Endothelial cell (in vitro differentiated cells): Measurements from ENCODE around the gene GCSAM. TPM values are rescaled to one million over a fixed set of nuclear protein-coding genes. Genes with fewer than 3 reads are reported as not detected.

Experiments used
- DNase-seq: peaks from one replicate; pipeline ENCODE4 v3.0.0; 2021; ENCODE audit warnings: low spot score
- H3K27ac Mint-ChIP-seq: one replicate; pipeline ENCODE4 v1.8.0; 2021; ENCODE audit warnings: mixed read lengths, inconsistent platforms; ENCODE audit not compliant: unreplicated experiment
- H3K27me3 Mint-ChIP-seq: one replicate; pipeline ENCODE4 v1.8.0; 2021; ENCODE audit warnings: mild to moderate bottlenecking, moderate library complexity, mixed read lengths, inconsistent platforms; ENCODE audit not compliant: unreplicated experiment
- H3K36me3 Mint-ChIP-seq: one replicate; pipeline ENCODE4 v1.8.0; 2021; ENCODE audit warnings: mild to moderate bottlenecking, low read depth, mixed read lengths, inconsistent platforms; ENCODE audit not compliant: unreplicated experiment
- H3K4me1 Mint-ChIP-seq: one replicate; pipeline ENCODE4 v1.8.0; 2021; ENCODE audit warnings: mild to moderate bottlenecking, mixed read lengths, inconsistent platforms; ENCODE audit not compliant: unreplicated experiment
- H3K4me3 Mint-ChIP-seq: one replicate; pipeline ENCODE4 v1.8.0; 2021; ENCODE audit warnings: mild to moderate bottlenecking, mixed read lengths, inconsistent platforms; ENCODE audit not compliant: unreplicated experiment
- H3K9me3 Mint-ChIP-seq: one replicate; pipeline ENCODE4 v1.8.0; 2021; ENCODE audit warnings: mixed read lengths, inconsistent platforms; ENCODE audit not compliant: unreplicated experiment
- CTCF ChIP-seq: fragments of 200-600 bp; sonication (generic); IDR thresholded peaks from one replicate; pipeline ENCODE4 v1.5.0; 2021; ENCODE audit warnings: antibody characterized with exemption; ENCODE audit not compliant: unreplicated experiment
- total RNA-seq: library from RNA; stranded (reverse); fragmentation: NEBNext Ultra II Directional; extraction: Animal tissue kit (Norgen Biotek cat#: 25700); gene quantifications from one replicate; pipeline ENCODE4 v1.2.1, GENCODE V29; 2021; ENCODE audit not compliant: unreplicated experiment

The GCSAM gene
- total RNA-seq, 1 donor from 2014 or later = not detected

- H3K27me3 Mint-ChIP-seq = no peaks in the 10 kb centered on the region
- peaks cover 13% of the 10 kb centered on the region for H3K36me3 Mint-ChIP-seq
- H3K27ac Mint-ChIP-seq = no peak overlapping the region
- no peaks in the 10 kb centered on the region for H3K9me3 Mint-ChIP-seq
- TF ChIP-seq CTCF = no peak
- no peak for DNase-seq
- H3K4me3 Mint-ChIP-seq = no peak overlapping the region
- peaks cover 38% of the 10 kb centered on the region for H3K4me1 Mint-ChIP-seq
Observed at GRCh38 chr3:112115806-112116383, 17.2 kb downstream of the GCSAM start.

GRCh38 chr3:112115161-112115739 lies 17.8 kb downstream of the GCSAM start:
- no peaks in the 10 kb centered on the region for H3K27me3 Mint-ChIP-seq
- no peak for DNase-seq
- peaks cover 38% of the 10 kb centered on the region for H3K4me1 Mint-ChIP-seq
- H3K9me3 Mint-ChIP-seq = no peaks in the 10 kb centered on the region
- H3K4me3 Mint-ChIP-seq = no peak overlapping the region
- no peak overlapping the region for H3K27ac Mint-ChIP-seq
- TF ChIP-seq CTCF = no peak
- peaks cover 13% of the 10 kb centered on the region for H3K36me3 Mint-ChIP-seq

- Mint-ChIP-seq H3K4me3 (no peak overlapping the region), H3K9me3 (no peaks in the 10 kb centered on the region), H3K27me3 (no peaks in the 10 kb centered on the region), H3K27ac (no peak overlapping the region), H3K36me3 (peaks cover 13% of the 10 kb centered on the region), H3K4me1 (peaks cover 38% of the 10 kb centered on the region)
- no peak for DNase-seq
- no peak for TF ChIP-seq CTCF
Observed at GRCh38 chr3:112114576-112115160, 18.4 kb downstream of the GCSAM start.

GRCh38 chr3:112111785-112112402 lies 21.2 kb downstream of the GCSAM start:
- Mint-ChIP-seq H3K4me1 (peaks cover 20% of the 10 kb centered on the region), H3K36me3 (peaks cover 9% of the 10 kb centered on the region), H3K27ac (no peak overlapping the region), H3K9me3 (no peaks in the 10 kb centered on the region), H3K27me3 (no peaks in the 10 kb centered on the region), H3K4me3 (no peak overlapping the region)
- TF ChIP-seq CTCF = peak; percentile 52
- peak; percentile 50 for DNase-seq

- H3K4me1 Mint-ChIP-seq = peaks cover 6% of the 10 kb centered on the region
- no peak overlapping the region for H3K27ac Mint-ChIP-seq
- H3K27me3 Mint-ChIP-seq = no peaks in the 10 kb centered on the region
- no peak for DNase-seq
- H3K9me3 Mint-ChIP-seq = no peaks in the 10 kb centered on the region
- no peak for TF ChIP-seq CTCF
- H3K36me3 Mint-ChIP-seq = peaks cover 9% of the 10 kb centered on the region
- H3K4me3 Mint-ChIP-seq = no peak overlapping the region
Observed at GRCh38 chr3:112109322-112109721, 23.7 kb downstream of the GCSAM start.
